GM13976 (cell line): ENCODE results near the gene CNOT6.

Source experiments
- DNase-seq: peaks from one replicate; pipeline ENCODE4 v3.0.0; 2012; ENCODE audit warnings: low spot score
- in situ Hi-C: fragments of 300-500 bp; cut with MboI; formaldehyde crosslinking; loops from one replicate; pipeline ENCODE4 v1.12.0; 2022; ENCODE audit warnings: low sequenced_read_pairs, mixed read lengths, inconsistent platforms; ENCODE audit not compliant: unreplicated experiment
- TF ChIP-seq, protein P1 (sequence below): IDR thresholded peaks from 2 replicates; pipeline ENCODE4 v1.5.1; 2012; ENCODE audit warnings: borderline replicate concordance, mild to moderate bottlenecking; ENCODE audit not compliant: insufficient read depth; ENCODE audit errors: extremely low read depth, missing control alignments, control extremely low read depth

Gene CNOT6

GRCh38 chr5:180609386-180609785 lies 115.2 kb downstream of the CNOT6 start:
- in situ Hi-C loops, result no loop called here
- TF ChIP-seq, protein P1, sequence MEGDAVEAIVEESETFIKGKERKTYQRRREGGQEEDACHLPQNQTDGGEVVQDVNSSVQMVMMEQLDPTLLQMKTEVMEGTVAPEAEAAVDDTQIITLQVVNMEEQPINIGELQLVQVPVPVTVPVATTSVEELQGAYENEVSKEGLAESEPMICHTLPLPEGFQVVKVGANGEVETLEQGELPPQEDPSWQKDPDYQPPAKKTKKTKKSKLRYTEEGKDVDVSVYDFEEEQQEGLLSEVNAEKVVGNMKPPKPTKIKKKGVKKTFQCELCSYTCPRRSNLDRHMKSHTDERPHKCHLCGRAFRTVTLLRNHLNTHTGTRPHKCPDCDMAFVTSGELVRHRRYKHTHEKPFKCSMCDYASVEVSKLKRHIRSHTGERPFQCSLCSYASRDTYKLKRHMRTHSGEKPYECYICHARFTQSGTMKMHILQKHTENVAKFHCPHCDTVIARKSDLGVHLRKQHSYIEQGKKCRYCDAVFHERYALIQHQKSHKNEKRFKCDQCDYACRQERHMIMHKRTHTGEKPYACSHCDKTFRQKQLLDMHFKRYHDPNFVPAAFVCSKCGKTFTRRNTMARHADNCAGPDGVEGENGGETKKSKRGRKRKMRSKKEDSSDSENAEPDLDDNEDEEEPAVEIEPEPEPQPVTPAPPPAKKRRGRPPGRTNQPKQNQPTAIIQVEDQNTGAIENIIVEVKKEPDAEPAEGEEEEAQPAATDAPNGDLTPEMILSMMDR, result no peak
- DNase-seq, result no peak

DNA sequence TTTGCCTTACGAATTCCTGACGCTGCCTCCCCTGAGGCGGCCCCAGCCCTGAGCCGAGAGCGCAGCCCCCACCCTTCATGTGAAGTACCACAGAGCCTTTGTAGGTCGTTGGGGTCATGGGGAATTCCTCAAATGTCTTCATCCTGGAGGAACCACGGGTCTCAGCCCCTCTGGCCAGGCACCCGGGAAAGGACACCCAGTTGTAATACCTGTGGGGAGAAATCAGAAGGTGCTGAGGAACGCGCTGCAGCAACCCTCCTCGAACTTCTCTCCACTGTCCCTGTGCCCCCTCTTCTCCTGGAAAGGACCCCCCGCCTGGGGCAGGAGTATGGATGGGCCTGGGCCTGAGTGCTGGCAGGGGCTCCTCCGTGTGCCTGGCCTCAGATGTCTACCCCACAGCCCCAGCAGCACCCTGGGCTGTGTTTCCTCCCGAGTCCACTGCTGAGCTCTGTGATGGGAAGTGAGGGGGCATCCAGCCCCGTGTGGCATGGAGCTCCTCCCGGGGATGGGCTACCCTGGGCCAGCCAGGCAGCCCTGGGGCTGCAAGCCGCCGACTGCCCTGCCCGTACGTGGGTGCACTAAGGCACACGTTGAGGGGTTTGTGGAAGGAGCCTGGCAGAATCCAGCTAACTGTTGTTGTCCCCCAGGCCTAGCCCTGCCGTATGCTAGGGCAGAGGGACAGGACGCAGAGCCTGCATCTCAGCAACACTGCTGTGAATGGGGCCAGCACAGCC lies 115.8 kb downstream of the CNOT6 start:
- in situ Hi-C loops, result no loop called here
- DNase-seq, result no peak
- TF ChIP-seq, protein P1, result no peak

GRCh38 chr5:180611140-180611850 lies 117.1 kb downstream of the CNOT6 start:
- in situ Hi-C loops, result no loop called here
- DNase-seq, result no peak
- TF ChIP-seq, protein P1, result no peak

- no peak for DNase-seq
- in situ Hi-C loops, result no loop called here
- TF ChIP-seq, protein P1, result no peak
These were observed 118.5 kb downstream of the CNOT6 start for GRCh38 chr5:180612683-180613082.

- in situ Hi-C loops, result no loop called here
- TF ChIP-seq, protein P1, result no peak
- no peak for DNase-seq
These were observed 119.1 kb downstream of the CNOT6 start for GRCh38 chr5:180613188-180613813.

GRCh38 chr5:180613814-180614188 lies 119.6 kb downstream of the CNOT6 start:
- TF ChIP-seq, protein P1, result no peak
- in situ Hi-C loops, result no loop called here
- DNase-seq, result no peak
